Fibroblast of skin of back (primary cell): ENCODE results near the gene PNPLA8.

Experiments
- DNase-seq: peaks from one replicate; pipeline ENCODE4 v3.0.0-alpha.2; 2013

Gene PNPLA8

DNA sequence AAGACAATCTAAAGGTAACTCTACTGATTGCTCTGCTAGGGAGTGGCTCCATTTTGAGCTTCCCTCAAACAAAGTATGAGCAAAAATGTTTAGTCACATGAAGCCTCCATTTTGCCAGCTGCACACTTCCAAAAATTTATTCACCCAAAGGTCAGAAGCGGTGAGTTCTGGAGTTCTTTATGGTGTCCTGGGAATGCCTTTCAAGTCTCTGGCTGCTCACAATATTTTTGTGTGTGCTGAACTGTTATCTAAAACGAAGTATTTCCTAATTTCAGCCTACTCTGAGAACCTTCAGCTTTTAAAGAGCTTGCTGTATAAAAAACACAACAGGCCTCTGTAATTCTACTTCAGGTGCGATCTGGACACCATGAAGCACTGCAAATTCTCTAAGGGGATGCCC, 85.3 kb downstream of the PNPLA8 start:
- DNase-seq: no peak

DNA sequence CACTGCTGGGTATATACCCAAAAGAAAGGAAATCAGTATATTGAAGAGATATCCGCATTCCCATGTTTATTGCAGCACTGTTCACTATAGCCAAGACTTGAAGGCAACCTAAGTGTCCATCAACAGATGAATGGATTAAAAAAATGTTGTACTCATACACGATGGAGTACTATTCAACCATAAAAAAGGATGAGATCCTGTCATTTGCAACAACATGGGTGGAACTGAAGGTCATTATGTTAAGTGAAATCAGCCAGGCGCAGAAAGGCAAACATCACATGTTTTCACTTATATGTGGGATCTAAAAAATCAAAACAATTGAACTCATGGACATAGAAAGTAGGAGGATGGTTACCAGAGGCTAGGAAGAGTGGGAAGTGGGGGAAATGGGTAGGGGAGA, 89.0 kb downstream of the PNPLA8 start:
- DNase-seq: no peak

DNA sequence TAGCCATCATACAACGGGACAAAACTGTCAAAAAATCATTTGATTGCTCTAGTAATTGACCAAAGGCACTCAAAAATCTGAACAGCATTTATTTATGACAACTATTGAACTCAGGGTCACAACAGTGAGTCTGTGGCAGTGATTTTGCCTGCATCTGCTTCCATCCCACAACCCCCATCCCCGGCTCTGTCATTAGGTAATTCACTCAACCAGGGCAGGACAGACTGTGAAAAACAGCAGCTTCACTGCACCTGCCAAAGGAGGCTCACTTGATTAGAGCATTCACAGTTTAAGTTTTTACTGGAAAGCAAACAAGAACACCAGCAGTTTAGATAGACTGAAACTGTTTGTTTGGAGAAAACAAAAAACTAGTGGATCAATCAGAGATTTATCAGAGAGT, 91.9 kb downstream of the PNPLA8 start:
- no peak for DNase-seq

DNA sequence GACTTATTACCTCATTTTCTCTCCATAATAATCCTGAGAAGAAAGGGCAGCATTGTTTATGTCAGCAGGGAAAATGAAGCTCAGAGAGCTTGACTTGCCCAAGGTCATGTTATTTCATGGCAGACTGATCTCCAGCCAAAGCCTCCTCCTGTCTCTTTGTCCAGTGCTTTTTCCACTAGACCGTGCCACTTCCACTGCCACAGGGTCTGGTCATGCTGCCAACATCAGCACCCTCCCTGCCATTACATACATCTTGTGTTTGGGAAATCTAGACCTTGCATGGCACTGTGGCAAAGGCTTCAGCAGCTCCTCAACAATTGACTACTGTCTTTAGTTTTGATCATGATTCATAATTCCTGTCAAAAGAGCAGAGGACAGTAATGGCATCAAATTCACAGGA, 94.8 kb downstream of the PNPLA8 start:
- no peak for DNase-seq

DNA sequence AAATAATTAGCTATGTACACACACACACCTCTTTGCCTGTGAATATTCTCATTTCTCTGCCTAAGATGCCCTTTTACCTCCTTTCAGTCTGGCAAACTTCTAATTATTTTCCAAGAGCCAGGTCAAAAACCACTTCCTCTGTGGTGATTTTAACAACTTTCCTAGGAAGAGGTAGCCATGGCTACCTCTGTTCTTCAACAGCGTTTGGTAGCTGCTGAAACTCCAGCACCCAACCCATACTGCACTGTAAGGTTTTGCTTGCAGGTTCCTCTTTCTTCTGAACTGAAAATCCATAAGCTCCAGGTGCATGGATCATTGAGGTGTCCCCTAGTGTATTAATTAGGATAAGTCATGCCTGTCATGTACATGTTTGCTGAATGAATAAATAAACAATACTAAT, 95.3 kb downstream of the PNPLA8 start:
- no peak for DNase-seq

DNA sequence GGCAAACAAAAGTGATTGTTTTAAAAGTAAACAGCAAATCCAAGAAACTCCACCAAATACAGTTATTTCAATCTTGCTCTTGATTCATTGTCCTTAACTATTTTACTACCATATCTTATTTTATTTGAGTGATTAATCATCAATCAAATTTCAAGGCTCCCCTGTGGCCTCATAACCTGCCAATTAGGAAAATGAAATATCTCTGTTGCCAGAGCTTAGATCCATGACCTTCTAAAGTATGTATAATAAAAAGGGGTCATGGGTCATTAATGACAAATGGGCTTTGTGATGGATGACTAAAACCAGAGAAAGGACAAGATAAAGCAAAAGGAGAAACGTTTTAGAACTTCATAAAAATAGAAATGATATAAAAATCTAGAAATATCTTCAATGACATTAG, 98.2 kb downstream of the PNPLA8 start:
- DNase-seq: no peak

DNA sequence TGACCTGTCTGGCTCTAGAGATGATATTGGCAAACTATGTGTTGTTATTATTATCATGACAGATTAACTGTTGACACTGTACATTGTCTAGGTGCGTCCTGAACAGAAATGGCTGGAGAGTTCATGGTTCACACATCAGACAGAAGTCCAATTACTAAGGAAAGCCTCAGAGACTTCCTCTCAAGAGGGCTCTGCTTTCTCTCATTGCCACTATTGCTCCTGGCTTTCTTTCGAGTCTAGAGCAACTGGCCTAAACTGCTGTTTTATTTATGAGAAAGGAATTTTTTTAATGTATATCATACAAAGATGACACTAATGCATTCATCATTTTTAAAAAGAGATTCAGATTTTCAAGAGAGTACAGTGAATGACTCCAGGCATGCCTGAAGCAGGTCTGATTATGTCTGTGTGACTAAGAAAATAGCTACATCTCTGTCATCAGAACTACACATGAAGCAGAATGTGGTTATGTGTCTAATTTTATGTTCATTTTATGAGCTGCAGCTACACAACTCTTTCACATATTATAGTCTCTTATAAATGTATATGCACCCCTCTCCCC, 100.1 kb downstream of the PNPLA8 start:
- DNase-seq: no peak

DNA sequence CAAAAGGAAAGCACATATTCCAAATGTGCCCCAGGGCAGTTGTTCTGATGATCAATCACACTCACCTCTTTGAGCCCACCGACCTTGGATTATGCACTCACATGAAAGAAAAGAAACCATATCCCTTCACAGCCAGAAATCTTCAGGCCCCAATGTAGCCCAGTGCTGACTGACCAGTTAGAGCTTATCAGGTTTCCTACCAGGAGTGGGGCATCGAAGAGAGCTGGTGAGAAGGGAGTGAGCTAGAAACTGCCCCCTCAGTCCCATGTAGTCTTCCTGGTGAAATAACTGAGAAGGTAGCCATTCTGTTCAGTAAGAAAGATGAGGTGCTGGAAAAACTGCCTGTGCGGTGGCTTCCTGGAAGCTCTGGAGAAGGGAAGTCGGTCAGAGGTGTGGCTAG, 101.9 kb downstream of the PNPLA8 start:
- no peak for DNase-seq

DNA sequence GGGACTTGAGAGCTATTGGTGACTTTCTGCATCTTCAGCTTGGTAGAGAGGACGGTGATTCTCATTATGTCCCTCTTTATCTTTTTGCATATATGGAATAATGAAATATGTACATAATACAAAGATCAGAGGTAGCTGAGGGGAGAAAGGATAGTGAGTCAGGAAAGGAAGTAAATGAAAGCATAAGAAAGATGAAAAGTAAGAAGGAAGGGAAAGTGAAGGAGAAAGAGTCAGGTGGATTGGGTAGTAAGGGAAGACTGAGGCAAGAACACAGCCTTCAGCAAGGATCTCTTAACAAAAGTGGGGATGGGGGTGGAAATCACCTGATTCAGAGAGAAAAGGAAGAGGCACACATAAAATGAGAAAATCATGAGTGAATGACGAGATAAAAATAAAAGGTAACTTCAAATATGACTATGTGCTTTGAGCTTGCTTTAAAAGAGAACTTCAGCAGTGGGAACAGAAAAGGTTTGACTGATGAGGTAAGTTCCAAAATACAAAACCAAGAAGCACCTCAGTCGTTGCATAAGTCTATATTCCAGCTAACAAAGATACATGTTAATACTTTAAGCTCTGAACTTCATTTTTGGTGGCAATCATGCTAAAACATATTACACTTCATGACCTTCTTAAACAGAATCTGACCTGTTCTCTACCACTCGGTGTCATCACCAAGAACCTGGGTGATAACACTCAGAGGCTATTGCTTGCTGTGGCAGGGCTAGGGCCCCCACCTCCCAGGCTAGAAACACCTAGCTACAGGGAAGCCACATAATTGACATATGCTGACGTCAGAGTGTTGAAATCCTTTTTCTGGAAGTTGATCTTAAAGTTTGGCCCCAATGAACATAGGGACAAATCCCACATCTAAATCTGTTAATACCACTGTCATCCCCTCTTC, 102.6 kb downstream of the PNPLA8 start:
- no peak for DNase-seq

DNA sequence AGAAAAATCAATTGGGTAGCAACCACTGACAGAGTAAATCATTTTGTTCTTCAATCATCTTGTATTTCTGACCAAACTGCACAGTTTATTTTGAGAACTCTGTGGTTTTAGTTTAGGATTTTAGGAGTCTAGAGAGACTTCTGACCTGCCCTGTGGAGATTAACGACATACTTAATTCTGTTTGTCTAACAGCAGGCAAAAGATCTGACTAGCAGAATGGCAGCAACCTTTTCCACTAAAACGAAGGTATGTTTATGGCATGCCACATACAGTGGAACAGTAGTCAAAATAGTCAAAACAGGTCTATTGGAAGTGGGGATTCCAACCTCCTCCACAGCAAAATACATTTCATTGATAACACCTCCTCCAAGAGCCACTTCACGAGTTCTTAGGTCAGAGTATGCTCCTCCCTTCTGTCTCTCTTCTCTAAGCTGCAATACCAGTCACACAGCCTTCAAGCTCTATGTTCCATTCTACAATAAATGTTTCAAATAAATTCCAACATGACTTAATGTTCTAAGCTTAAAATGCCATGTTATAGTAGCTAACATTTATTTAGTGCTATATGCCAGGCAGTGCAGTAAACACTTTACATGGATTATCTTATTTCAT, 104.1 kb downstream of the PNPLA8 start:
- DNase-seq: no peak
